ENCODE results near the gene TECTA.
"Not testable (repeated sequence)": the region's sequence is repeated elsewhere in the genome, so short reads cannot be mapped to it uniquely, and the experiment has no call there.

Gene TECTA

GRCh38 chr11:121235057-121235456 lies 134.0 kb downstream of the TECTA start:
- DNase-seq (ENCODE audit: low spot score) = no peak

DNA sequence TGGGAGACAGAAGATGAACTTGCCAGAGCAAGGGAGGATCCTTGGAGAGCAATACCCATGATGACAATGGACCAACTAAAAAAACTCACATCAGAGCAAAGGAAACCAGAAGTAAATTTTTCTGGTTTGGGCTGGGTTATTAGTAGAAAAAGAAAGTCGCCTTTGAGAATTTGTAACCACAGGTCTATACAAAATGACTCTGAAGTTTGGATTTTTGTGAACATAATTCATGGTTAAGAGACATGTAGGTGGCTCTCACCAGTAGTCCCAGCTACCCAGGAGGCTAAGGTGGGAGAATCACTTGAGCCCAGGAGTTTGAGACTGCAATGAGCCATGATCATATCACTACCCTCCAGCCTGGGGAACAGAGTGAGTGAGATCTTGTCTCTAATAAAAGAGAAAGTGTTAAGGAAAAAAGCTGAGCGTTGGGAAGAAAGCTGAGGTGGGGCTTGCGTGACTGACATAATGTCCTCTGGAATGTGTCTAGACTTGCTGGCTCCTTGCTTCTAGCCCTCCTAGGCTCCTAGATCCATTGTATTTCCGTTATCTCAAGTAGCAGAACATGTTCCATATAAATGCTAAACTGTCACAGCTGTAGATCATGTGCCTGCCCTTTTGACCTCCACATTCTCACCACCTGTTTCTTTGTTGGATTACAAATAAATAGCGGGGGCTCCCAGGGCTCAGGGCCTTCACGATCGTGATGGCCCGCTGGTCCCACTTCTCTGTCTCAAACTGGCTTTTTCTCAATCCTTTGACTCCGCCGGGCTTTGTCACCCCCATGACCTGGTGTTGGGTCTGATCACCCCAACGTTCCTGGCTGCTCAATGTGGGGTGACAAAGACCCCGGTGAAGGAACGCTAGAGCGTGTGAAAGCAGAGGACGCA lies 135.3 kb downstream of the TECTA start:
- DNase-seq (ENCODE audit: low spot score) = no peak

- not testable (repeated sequence) for DNase-seq (ENCODE audit: low spot score)
Observed at GRCh38 chr11:121237247-121237646, 136.2 kb downstream of the TECTA start.

GRCh38 chr11:121237686-121238658 lies 136.9 kb downstream of the TECTA start:
- DNase-seq (ENCODE audit: low spot score) = no peak

DNA sequence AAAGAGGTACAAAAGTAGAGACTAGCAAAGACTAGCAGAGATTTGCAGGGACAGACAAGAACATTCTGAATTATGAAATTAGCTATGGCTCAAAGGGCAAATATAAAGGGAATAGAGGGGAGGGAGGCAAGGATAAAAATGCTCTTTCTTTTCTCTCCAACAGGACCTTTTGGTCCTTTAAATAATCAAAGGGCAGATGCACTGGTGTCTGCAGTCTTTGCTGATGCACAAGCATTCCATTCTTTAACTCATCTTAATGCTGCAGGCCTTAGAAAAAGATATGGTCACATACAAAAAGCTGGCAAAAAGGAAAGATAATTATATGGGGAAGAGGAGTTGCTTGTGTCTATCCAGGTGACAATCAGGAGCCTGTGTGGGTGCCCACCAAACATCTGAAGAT lies 137.9 kb downstream of the TECTA start:
- DNase-seq (ENCODE audit: low spot score) = no peak

DNA sequence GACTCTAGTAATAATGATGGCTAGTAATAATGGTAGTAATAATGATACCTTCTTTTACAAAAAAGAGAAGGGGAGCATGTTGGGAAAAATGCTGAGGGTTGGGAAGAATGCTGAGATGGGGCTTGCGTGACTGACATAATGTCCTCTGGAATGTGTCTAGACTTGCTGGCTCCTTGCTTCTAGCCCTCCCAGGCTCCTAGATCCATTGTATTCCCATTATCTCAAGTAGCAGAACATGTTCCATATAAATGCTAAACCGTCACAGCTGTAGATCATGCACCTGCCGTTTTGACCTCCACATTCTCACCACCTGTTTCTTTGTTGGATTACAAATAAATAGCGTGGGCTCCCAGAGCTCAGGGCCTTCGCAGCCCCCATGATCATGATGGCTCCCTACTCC lies 139.0 kb downstream of the TECTA start:
- not testable (repeated sequence) for DNase-seq (ENCODE audit: low spot score)

GRCh38 chr11:121240650-121241303 lies 139.7 kb downstream of the TECTA start:
- DNase-seq (ENCODE audit: low spot score) = no peak

All from HuH-7 (cell line).